Calu3 (cell line): ENCODE data around the gene SLC44A5. TPM values are rescaled to one million over a fixed set of nuclear protein-coding genes. Genes with fewer than 3 reads are reported as not detected.

Experiments used
- BruUV-seq: library from RNA; stranded (reverse); fragments of 400-500 nt; replicated peaks from 2 replicates; lab custom pipeline; 2021; lab: Mats Ljungman, UMichigan
- CTCF ChIA-PET: fragments of 300-600 bp; sonication (Branson Sonifier 250); formaldehyde crosslinking; loops from one replicate; lab custom pipeline; 2022; ENCODE audit warnings: antibody characterized with exemption; lab: Charles Lee
- DNase-seq: peaks from one replicate; pipeline ENCODE4 v3.0.0; 2022
- H3K27ac Mint-ChIP-seq: one replicate; pipeline ENCODE4 v1.8.0; 2022; ENCODE audit warnings: mixed read lengths; ENCODE audit not compliant: unreplicated experiment
- H3K27me3 Mint-ChIP-seq: one replicate; pipeline ENCODE4 v1.8.0; 2022; ENCODE audit warnings: mixed read lengths; ENCODE audit not compliant: unreplicated experiment
- H3K36me3 Mint-ChIP-seq: one replicate; pipeline ENCODE4 v1.8.0; 2022; ENCODE audit warnings: mild to moderate bottlenecking, moderate library complexity, mixed read lengths; ENCODE audit not compliant: insufficient read depth, unreplicated experiment
- H3K4me1 Mint-ChIP-seq: one replicate; pipeline ENCODE4 v1.8.0; 2022; ENCODE audit warnings: mild to moderate bottlenecking, low read depth, mixed read lengths; ENCODE audit not compliant: unreplicated experiment
- H3K4me3 Mint-ChIP-seq: one replicate; pipeline ENCODE4 v1.8.0; 2022; ENCODE audit warnings: mild to moderate bottlenecking, low read depth, moderate library complexity, mixed read lengths; ENCODE audit not compliant: unreplicated experiment
- H3K9me3 Mint-ChIP-seq: one replicate; pipeline ENCODE4 v1.8.0; 2022; ENCODE audit warnings: low read depth, mixed read lengths; ENCODE audit not compliant: unreplicated experiment
- intact Hi-C: fragments of 100-400 bp; cut with micrococcal nuclease; formaldehyde crosslinking; loops from one replicate; pipeline ENCODE4 v1.10.0; 2022; ENCODE audit not compliant: unreplicated experiment
- total RNA-seq: library from RNA; stranded (reverse); gene quantifications from 2 replicates; pipeline ENCODE4 v1.2.3, GENCODE V29; 2022
- TF ChIP-seq, protein P1 (sequence below): fragments of 200-600 bp; IDR thresholded peaks from one replicate; pipeline ENCODE4 v1.8.0; 2022; ENCODE audit warnings: antibody characterized with exemption; ENCODE audit not compliant: unreplicated experiment

Gene SLC44A5
- total RNA-seq, 1 experiment from 2014 or later = 5.8 TPM

DNA sequence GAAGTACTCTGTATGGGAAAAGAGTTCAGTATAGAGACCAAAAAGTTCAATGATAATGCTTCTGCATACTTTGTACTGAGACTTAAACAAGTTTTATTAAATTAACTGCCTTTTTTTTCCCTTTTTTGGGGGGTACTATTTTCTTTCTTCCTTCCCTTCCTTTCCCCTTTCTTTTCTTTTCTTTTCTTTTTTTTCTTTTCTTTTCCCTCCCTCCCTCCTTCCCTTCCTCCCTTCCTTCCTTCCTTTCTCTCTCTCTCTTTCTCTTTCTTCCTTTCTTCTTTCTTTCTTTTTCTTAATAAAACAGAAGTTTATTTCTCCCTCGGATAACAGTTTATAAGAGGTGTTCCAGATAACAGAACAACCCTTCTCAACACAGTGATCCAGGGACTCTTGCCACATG, 399.3 kb downstream of the SLC44A5 start:
- no peak overlapping the region for H3K27ac Mint-ChIP-seq
- no peaks in the 10 kb centered on the region for H3K36me3 Mint-ChIP-seq
- H3K27me3 Mint-ChIP-seq = no peaks in the 10 kb centered on the region
- DNase-seq = no peak
- no TSS peak for BruUV-seq
- H3K9me3 Mint-ChIP-seq = no peaks in the 10 kb centered on the region
- no peak overlapping the region for H3K4me3 Mint-ChIP-seq
- TF ChIP-seq, protein P1, sequence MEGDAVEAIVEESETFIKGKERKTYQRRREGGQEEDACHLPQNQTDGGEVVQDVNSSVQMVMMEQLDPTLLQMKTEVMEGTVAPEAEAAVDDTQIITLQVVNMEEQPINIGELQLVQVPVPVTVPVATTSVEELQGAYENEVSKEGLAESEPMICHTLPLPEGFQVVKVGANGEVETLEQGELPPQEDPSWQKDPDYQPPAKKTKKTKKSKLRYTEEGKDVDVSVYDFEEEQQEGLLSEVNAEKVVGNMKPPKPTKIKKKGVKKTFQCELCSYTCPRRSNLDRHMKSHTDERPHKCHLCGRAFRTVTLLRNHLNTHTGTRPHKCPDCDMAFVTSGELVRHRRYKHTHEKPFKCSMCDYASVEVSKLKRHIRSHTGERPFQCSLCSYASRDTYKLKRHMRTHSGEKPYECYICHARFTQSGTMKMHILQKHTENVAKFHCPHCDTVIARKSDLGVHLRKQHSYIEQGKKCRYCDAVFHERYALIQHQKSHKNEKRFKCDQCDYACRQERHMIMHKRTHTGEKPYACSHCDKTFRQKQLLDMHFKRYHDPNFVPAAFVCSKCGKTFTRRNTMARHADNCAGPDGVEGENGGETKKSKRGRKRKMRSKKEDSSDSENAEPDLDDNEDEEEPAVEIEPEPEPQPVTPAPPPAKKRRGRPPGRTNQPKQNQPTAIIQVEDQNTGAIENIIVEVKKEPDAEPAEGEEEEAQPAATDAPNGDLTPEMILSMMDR = no peak
- H3K4me1 Mint-ChIP-seq = no peaks in the 10 kb centered on the region
- intact Hi-C loops = no loop called here
- CTCF ChIA-PET = no interaction called here

DNA sequence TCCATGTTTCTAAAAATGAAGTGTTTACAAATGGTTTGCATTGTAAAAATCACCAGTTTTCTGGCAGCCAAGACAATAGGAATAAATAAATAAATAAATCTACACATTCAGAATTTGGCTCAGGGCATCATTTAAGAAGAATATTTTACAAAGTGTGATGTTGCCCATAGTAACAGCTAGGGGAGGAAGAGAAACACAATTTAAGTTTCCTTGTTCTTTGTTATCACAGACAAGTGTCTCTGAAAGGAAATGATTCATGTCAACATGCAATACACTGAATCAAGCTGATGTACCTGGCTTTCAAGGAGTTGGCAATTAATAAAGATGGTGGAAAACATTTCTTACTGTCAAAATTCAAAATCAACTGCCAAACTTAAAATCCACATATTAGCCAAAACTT, 402.1 kb downstream of the SLC44A5 start:
- Mint-ChIP-seq H3K4me1 (no peaks in the 10 kb centered on the region), H3K27me3 (no peaks in the 10 kb centered on the region), H3K36me3 (no peaks in the 10 kb centered on the region), H3K4me3 (no peak overlapping the region), H3K27ac (no peak overlapping the region), H3K9me3 (no peaks in the 10 kb centered on the region)
- CTCF ChIA-PET = no interaction called here
- BruUV-seq = no TSS peak
- intact Hi-C loops = loop anchor here (10.0 kb wide), 1 partner anchor 244 kb away; no protein-coding TSS in a partner anchor
- TF ChIP-seq, protein P1 = no peak
- no peak for DNase-seq

- no peak overlapping the region for H3K27ac Mint-ChIP-seq
- CTCF ChIA-PET = interaction anchor here (1.2 to 1.8 kb wide), 2 partner anchors 432 kb away, joined by 3 to 11 read pairs; no protein-coding TSS in a partner anchor
- no peaks in the 10 kb centered on the region for H3K27me3 Mint-ChIP-seq
- intact Hi-C loops = loop anchor here (1.0 to 10.0 kb wide), 3 partner anchors 150 to 431 kb away; no protein-coding TSS in a partner anchor
- TF ChIP-seq, protein P1 = peak; percentile 67
- BruUV-seq = no TSS peak
- no peak overlapping the region for H3K4me3 Mint-ChIP-seq
- H3K9me3 Mint-ChIP-seq = no peaks in the 10 kb centered on the region
- DNase-seq = peak; percentile 6
- H3K36me3 Mint-ChIP-seq = no peaks in the 10 kb centered on the region
- no peaks in the 10 kb centered on the region for H3K4me1 Mint-ChIP-seq
Measured at GRCh38 chr1:75203415-75204277, 407.3 kb downstream of the SLC44A5 start.

- Mint-ChIP-seq H3K36me3 (no peaks in the 10 kb centered on the region), H3K4me1 (no peaks in the 10 kb centered on the region)
- CTCF ChIA-PET = interaction anchor here (1.8 kb wide), 1 partner anchor 431 kb away, joined by 11 read pairs; no protein-coding TSS in a partner anchor
Measured at GRCh38 chr1:75202751-75203150, 408.2 kb downstream of the SLC44A5 start.

More at GRCh38 chr1:75202751-75203150, 408.2 kb downstream of the SLC44A5 start:
- no TSS peak for BruUV-seq
- Mint-ChIP-seq H3K27me3 (no peaks in the 10 kb centered on the region), H3K9me3 (no peaks in the 10 kb centered on the region), H3K4me3 (no peak overlapping the region), H3K27ac (no peak overlapping the region)
- intact Hi-C loops = loop anchor here (1.0 to 10.0 kb wide), 2 partner anchors 238 to 430 kb away; no protein-coding TSS in a partner anchor
- DNase-seq = no peak
- TF ChIP-seq, protein P1 = no peak
